GM12873 (cell line): Measurements from ENCODE around the gene PRDM12.

Experiments used
- TF ChIP-seq, protein P1 (sequence below): IDR thresholded peaks from 2 replicates; pipeline ENCODE4 v1.5.1; 2012; ENCODE audit warnings: low read depth, mild to moderate bottlenecking, moderate library complexity, low read length, control low read depth; ENCODE audit not compliant: insufficient read depth; ENCODE audit errors: missing control alignments

Gene PRDM12

DNA sequence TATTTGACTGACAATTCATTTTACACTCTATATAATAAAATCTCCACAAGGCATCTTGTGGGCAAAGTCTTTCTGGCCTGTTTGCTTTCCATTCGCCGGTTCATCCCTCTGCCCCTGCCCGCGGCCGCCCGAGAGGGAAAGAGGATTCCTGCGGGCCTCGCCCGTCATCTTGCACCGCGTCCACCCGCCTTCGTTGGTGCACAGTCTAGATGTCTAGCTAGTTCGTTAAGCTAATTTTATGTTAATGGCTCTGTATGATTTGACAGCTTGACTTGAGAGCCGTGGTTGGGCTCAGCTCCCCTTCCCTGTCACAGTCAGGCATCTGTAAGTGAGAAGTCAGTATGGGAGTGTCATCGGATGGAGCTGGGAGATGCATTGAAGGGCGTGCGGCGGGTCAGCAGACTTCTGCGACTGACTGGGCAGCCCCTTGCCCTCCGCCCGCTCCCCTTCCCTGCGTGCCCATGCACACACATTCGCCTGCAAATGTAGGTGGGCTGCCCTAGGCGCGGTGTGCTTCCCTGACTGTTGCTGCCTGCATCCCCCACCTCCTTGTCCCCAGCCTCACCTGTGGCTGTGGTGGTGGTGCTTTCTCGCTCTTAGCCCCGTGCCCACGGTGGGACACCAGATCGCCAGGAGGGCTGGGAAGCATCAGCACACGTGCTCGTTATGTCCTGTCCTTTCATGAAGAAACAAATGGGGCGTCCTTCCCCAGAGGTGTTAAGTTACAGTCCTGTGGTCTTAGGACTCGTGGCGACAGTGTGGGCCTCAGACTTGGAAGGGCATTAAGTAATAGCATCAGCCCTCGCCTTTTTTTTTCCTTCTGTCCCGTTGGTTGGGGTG lies 25.9 kb upstream of the PRDM12 start:
- TF ChIP-seq, protein P1, sequence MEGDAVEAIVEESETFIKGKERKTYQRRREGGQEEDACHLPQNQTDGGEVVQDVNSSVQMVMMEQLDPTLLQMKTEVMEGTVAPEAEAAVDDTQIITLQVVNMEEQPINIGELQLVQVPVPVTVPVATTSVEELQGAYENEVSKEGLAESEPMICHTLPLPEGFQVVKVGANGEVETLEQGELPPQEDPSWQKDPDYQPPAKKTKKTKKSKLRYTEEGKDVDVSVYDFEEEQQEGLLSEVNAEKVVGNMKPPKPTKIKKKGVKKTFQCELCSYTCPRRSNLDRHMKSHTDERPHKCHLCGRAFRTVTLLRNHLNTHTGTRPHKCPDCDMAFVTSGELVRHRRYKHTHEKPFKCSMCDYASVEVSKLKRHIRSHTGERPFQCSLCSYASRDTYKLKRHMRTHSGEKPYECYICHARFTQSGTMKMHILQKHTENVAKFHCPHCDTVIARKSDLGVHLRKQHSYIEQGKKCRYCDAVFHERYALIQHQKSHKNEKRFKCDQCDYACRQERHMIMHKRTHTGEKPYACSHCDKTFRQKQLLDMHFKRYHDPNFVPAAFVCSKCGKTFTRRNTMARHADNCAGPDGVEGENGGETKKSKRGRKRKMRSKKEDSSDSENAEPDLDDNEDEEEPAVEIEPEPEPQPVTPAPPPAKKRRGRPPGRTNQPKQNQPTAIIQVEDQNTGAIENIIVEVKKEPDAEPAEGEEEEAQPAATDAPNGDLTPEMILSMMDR: no peak

DNA sequence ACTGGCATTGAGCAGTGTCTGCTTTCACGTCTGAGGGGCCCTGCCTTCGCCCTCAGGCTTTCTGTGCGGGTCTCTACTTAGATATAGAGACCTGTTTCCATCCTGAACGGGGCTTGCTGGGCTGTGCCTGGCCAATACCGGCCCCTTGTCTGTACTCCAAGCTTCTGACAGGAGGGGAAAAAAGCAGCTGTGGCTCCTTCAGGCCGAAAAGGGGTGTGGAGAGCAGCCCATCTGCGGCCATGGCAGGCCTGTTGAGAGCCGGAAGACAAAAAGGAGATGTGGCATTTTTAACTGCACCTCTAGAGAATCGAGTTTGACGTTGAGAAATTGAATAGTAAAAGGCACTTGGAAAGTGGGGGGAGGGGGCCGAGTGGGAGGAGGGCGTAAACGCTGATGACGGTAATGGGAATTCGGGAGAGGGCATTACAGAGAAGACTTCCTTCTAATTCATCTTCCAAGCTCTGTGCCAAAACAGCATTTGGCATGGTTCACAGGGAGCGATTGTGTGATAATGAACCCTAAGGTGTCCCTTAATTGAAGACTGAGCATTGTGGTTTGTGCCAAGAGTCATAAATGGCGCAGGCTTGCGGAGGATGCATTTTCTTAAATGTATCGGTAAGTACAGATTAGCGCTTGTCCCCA lies 25.1 kb upstream of the PRDM12 start:
- TF ChIP-seq, protein P1: no peak

DNA sequence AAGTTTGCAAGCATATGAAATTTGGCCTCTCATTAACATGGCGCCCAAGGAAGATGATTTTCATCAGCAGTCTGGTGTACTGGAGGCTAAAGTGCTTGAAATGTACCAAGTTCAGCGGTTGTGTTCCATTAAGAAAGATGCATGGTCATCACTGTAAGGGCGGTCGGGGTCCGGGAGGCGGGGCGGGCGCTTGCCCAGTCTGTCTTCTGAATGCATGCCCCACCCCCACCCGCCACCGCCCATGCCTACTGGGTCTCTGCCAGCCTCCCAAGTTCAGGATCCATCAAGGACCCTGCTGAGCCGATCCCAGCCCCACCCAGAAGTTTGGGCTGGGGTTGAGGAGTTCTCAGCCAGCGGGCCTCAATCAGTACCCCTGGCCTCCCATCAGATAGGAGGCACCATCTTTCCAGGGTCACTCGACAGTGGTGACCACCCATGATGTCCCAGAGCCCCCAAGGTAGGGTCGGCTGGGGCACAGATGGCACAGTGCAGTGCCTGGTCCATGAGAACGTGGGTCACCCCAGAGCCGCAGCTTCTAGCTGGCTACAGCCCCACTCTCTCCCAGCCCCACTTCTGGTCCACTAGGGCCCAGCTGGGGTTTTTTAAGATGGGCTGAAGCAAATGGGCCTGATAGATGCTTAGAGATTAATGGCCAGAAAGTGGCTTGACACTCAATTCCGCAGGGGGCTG lies 24.4 kb upstream of the PRDM12 start:
- TF ChIP-seq, protein P1: no peak

DNA sequence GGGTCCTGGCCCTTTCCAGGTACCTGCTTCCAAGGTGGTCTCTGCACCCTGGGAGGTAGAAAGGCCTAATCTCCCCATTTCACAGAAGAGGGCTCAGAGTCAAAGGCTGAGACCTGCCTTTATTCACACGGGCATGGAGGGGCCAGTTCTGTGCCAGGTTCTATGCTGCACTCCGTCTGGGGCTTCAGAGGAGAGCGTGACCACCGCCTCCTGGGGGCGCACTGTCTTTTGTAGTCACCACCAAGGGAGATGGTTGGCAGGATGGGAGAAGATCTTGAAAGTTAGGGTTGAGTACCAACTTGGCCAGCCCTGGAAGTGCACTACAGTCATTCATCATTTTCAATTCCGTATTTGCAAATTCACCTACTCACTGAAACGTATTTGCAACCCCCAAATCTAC lies 23.7 kb upstream of the PRDM12 start:
- TF ChIP-seq, protein P1: no peak

DNA sequence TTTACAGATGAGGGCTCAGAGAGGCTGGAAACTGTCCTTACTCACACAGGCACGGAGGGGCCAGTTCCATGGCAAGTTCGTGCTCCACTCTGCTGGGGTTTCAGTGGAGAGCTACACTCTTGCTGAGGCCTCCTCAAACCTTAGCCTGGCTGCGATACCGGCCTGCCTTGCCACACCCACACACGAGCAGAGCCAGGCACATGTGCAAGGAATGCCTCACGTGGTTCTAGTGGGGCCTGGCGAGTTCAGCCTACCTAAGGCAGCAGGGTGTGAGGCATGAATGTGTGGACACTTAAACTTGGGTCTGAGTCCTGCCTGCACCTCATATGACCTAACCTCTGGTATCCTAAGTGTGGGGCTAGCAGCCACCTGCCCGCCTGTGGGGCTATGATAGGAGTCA lies 21.5 kb upstream of the PRDM12 start:
- TF ChIP-seq, protein P1: no peak

DNA sequence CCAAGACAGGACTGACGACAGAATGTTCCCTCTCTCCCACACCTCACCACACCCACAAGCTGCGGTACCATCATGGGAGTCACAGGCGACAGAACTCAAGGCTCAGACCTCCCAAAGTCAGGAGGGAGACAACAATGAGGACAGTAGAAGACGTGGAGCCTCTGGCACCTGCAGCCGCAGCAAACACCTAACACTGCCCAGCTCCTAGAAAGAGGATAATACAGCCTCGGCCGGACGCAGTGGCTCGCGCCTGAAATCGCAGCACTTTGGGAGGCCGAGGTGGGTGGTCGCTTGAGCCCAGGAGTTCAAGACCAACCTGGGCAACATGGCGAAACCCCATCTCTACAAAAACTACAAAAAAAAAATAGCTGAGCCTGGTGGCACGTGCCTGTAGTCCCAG lies 13.2 kb upstream of the PRDM12 start:
- TF ChIP-seq, protein P1: no peak

DNA sequence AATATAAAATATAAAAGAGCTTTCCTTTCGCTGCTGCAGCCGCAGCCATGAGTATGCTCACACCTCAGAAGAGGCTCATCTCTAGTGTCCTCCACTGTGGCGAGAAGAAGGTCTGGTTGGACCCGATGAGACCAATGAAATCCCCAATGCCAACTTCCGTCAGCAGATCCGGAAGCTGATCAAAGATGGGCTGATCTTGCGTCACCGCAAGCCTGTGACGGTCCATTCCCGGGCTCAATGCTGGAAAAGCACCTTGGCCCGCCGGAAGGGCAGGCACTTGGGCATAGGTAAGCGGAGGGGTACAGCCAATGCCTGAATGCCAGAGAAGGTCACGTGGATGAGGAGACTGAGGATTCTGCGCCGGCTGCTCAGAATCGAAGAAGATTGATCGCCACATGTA lies 12.6 kb upstream of the PRDM12 start:
- TF ChIP-seq, protein P1: no peak
